K562 (cell line): Measurements from ENCODE around the gene DDX43. TPM values are rescaled to one million over a fixed set of nuclear protein-coding genes. Genes with fewer than 3 reads are reported as not detected.
"Not testable (repeated sequence)": the region's sequence is repeated elsewhere in the genome, so short reads cannot be mapped to it uniquely, and the experiment has no call there.

ENCODE experiments used
- ATAC-seq: fragments of 200-7000 bp; cut with Tn5 transposase; 3 replicates; pipeline ENCODE4 v1.9.1; 2020; ENCODE audit warnings: moderate library complexity
- BruUV-seq: library from RNA; stranded (reverse); fragments of 400-500 nt; replicated peaks from 2 replicates; lab custom pipeline; 2021; lab: Mats Ljungman, UMichigan
- CTCF ChIA-PET: fragments of 300-600 bp; formaldehyde crosslinking; extraction: SDS; loops from one replicate; lab custom pipeline; 2021; ENCODE audit warnings: low intra/inter-chr PET ratio; lab: Yijun Ruan, JAX
- POLR2A ChIA-PET: fragments of 300-600, 350-650 bp; sonication (Branson Sonifier 250); formaldehyde crosslinking; extraction: SDS; loops from one replicate; lab custom pipeline; 2021; ENCODE audit warnings: antibody characterized with exemption, inconsistent platforms; lab: Yijun Ruan, JAX
- DNase-seq, 4 experiments: peaks; one replicate each; pipeline versions ENCODE4 v3.0.0 to v3.0.0-alpha.2; 2011 to 2018; ENCODE audit warnings: low spot score in 3 of 4, mixed read lengths in 3 of 4; ENCODE audit errors: extremely low read depth in 1 of 4
- FAIRE-seq: peaks from 2 replicates; lab custom pipeline; 2011; peaks lifted over from hg19 to GRCh38; lab: Jason Lieb, UNC
- H2AFZ ChIP-seq: 2 replicates; pipeline ENCODE4 v1.6.0; 2011; ENCODE audit warnings: low read depth, low read length, control low read depth, inconsistent platforms
- H3K27ac ChIP-seq: fragments of 200-600 bp; 3 replicates; pipeline ENCODE4 v1.8.0; 2011; ENCODE audit warnings: low read depth, mild to moderate bottlenecking, control low read depth, inconsistent platforms, low read length, moderate library complexity, mixed read lengths; ENCODE audit errors: extremely low read depth
- H3K27me3 ChIP-seq, 2 experiments: fragments of 300-600 bp in 1 of 2; 2 replicates in 1 of 2; 3 replicates in 1 of 2; pipeline versions ENCODE4 v1.6.0 to v1.8.0; 2011; ENCODE audit warnings: inconsistent platforms in 2 of 2, low read length in 2 of 2, mild to moderate bottlenecking in 1 of 2, mixed read lengths in 1 of 2, moderate library complexity in 1 of 2; ENCODE audit not compliant: control insufficient read depth in 2 of 2, insufficient read depth in 2 of 2
- H3K36me3 ChIP-seq: fragments of 300-600 bp; 3 replicates; pipeline ENCODE4 v1.8.0; 2011; ENCODE audit warnings: mild to moderate bottlenecking, low read length, inconsistent platforms; ENCODE audit not compliant: control insufficient read depth, insufficient read depth
- H3K4me1 ChIP-seq, 2 experiments: fragments of 200-600 bp in 1 of 2; replicated peaks in 1 of 2; 2 replicates in 1 of 2; 3 replicates in 1 of 2; pipeline versions ENCODE4 v1.5.1 to v1.8.0; 2011; ENCODE audit warnings: inconsistent platforms in 2 of 2, low read length in 2 of 2, mild to moderate bottlenecking in 1 of 2, mixed read lengths in 1 of 2, moderate library complexity in 1 of 2; ENCODE audit not compliant: control insufficient read depth in 2 of 2, insufficient read depth in 2 of 2
- H3K4me2 ChIP-seq: 2 replicates; pipeline ENCODE4 v1.6.1; 2011; ENCODE audit warnings: low read length, control low read depth, inconsistent platforms, mixed read lengths; ENCODE audit not compliant: insufficient read depth
- H3K4me3 ChIP-seq: fragments of 200-600 bp; sonication (generic), shearing (Covaris generic); 2 replicates; pipeline ENCODE4 v1.5.1; 2016; ENCODE audit warnings: control low read depth, inconsistent platforms
- H3K79me2 ChIP-seq: fragments of 200-600 bp; 3 replicates; pipeline ENCODE4 v1.8.0; 2011; ENCODE audit warnings: low read length, inconsistent platforms; ENCODE audit not compliant: control insufficient read depth, insufficient read depth
- H3K9ac ChIP-seq, 2 experiments: 2 replicates each; pipeline versions ENCODE4 v1.6.0 to v1.6.1; 2011; ENCODE audit warnings: low read depth in 2 of 2, low read length in 2 of 2, control low read depth in 1 of 2, inconsistent platforms in 1 of 2, mild to moderate bottlenecking in 1 of 2, mixed read lengths in 1 of 2; ENCODE audit not compliant: insufficient read depth in 1 of 2
- H3K9me1 ChIP-seq: one replicate; pipeline ENCODE4 v1.6.0; 2011; ENCODE audit warnings: inconsistent platforms, mild to moderate bottlenecking, low read length, moderate library complexity; ENCODE audit not compliant: control insufficient read depth, insufficient read depth
- H3K9me3 ChIP-seq: replicated peaks from 2 replicates; pipeline ENCODE4 v1.5.1; 2011; ENCODE audit warnings: low read depth, low read length, inconsistent platforms; ENCODE audit not compliant: control insufficient read depth, insufficient read depth
- H4K20me1 ChIP-seq: replicated peaks from 2 replicates; pipeline ENCODE4 v1.6.1; 2011; ENCODE audit warnings: low read length, inconsistent platforms, mixed read lengths; ENCODE audit not compliant: control insufficient read depth, insufficient read depth
- BRCA1 ChIP-seq, 2 experiments: fragments of 450-650 bp in 1 of 2; sonication (generic) in 1 of 2; formaldehyde crosslinking in 1 of 2; IDR thresholded peaks; 2 replicates each; pipeline versions ENCODE4 v1.5.0 to v1.6.1; 2017 to 2020; ENCODE audit warnings: mild to moderate bottlenecking in 1 of 2, missing genetic modification reagents in 1 of 2
- CEBPB ChIP-seq: fragments of 450-650 bp; IDR thresholded peaks from 2 replicates; pipeline ENCODE4 v1.6.1; 2016; ENCODE audit warnings: missing genetic modification characterization, missing compliant biosample characterization
- HNRNPL ChIP-seq: fragments of 200-400 bp; formaldehyde crosslinking; IDR thresholded peaks from 2 replicates; pipeline ENCODE4 v1.6.1; 2017; ENCODE audit warnings: low read depth, mild to moderate bottlenecking, low read length
- MTA2 ChIP-seq: fragments of 450-650 bp; IDR thresholded peaks from 2 replicates; pipeline ENCODE4 v1.6.1; 2016; ENCODE audit warnings: low read depth
- NFIC ChIP-seq: fragments of 450-650 bp; IDR thresholded peaks from 2 replicates; pipeline ENCODE4 v1.6.1; 2017; ENCODE audit warnings: mild to moderate bottlenecking, inconsistent platforms
- NFIX ChIP-seq: fragments of 250-450 bp; sonication (Bioruptor Pico); IDR thresholded peaks from 2 replicates; pipeline ENCODE4 v1.4.0; 2020; ENCODE audit warnings: low read depth, mild to moderate bottlenecking, moderate library complexity
- SMAD1 ChIP-seq: fragments of 150-350 bp; IDR thresholded peaks from 2 replicates; pipeline ENCODE4 v1.6.1; 2014; ENCODE audit warnings: low read length, low read depth; ENCODE audit not compliant: partially characterized antibody
- TRIM28 ChIP-seq: fragments of 450-650 bp; IDR thresholded peaks from 2 replicates; pipeline ENCODE4 v1.6.1; 2017
- ZBTB8A ChIP-seq: fragments of 450-650 bp; IDR thresholded peaks from 2 replicates; pipeline ENCODE4 v1.6.1; 2018; ENCODE audit warnings: mild to moderate bottlenecking, moderate library complexity; ENCODE audit not compliant: partially characterized antibody
- ZFP36 ChIP-seq: fragments of 150-350 bp; IDR thresholded peaks from 2 replicates; pipeline ENCODE4 v1.6.1; 2018; ENCODE audit warnings: low read length, low read depth; ENCODE audit not compliant: partially characterized antibody
- ZNF347 ChIP-seq: fragments of 450-650 bp; formaldehyde crosslinking; IDR thresholded peaks from 2 replicates; pipeline ENCODE4 v1.4.0; 2020; ENCODE audit warnings: low read depth, mild to moderate bottlenecking, moderate library complexity
- WGBS: fragments of 100-300 bp; shearing (Covaris generic); methylation state at CpG from one replicate; pipeline ENCODE4 v1.1.6; 2016; ENCODE audit warnings: low coverage, mixed read lengths; ENCODE audit not compliant: insufficient coverage; ENCODE audit errors: missing lambda C conversion rate; 5-methylcytosine and 5-hydroxymethylcytosine counted together
- in situ Hi-C: fragments of 300-500 bp; cut with MboI; formaldehyde crosslinking; loops from 4 replicates; pipeline ENCODE4 v1.15.0; 2018; ENCODE audit warnings: inconsistent platforms, mixed read lengths
- intact Hi-C: fragments of 100-400 bp; cut with micrococcal nuclease; formaldehyde crosslinking; loops from 2 replicates; pipeline ENCODE4 v1.14.2; 2022
- polyA plus RNA-seq, 8 experiments: library from polyadenylated mRNA; depleted of rRNA in 4 of 8; stranded (reverse) in 5 of 8; unstranded in 3 of 8; fragments of >200 nt; fragmentation: Nextera tagmentation in 2 of 8; fragmentation: Illumina TruSeq in 1 of 8; extraction: Ambion mirVana in 2 of 8; extraction: Trizol in 1 of 8; gene quantifications; 2 replicates each; pipeline versions ENCODE4 v1.2.1 to v1.2.3, GENCODE V29; 2011 to 2014; ENCODE audit warnings: inconsistent platforms in 1 of 8, missing spikeins in 1 of 8
- total RNA-seq, 7 experiments: library from RNA; depleted of rRNA in 6 of 7; stranded (reverse); fragments of >200 nt in 6 of 7; fragmentation: Illumina TruSeq in 2 of 7; extraction: Trizol in 2 of 7; gene quantifications; 2 replicates each; pipeline versions ENCODE4 v1.2.1 to v1.2.3, GENCODE V29; 2011 to 2021; ENCODE audit warnings: low replicate concordance in 1 of 7
- TF ChIP-seq, protein P1 (sequence below): fragments of 250-450 bp; sonication (Bioruptor Pico); IDR thresholded peaks from 2 replicates; pipeline ENCODE4 v1.5.0; 2021
- TF ChIP-seq, protein P2 (sequence below): fragments of 250-450 bp; sonication (Bioruptor Pico); IDR thresholded peaks from 2 replicates; pipeline ENCODE4 v1.6.1; 2021; ENCODE audit warnings: mild to moderate bottlenecking

Gene DDX43
- total and polyA plus RNA-seq, 9 of the 15 experiments (the other 6 are each of a cell fraction or from before 2014, with no cell fraction given) = 0.07 to 0.88 (median 0.25) TPM

DNA sequence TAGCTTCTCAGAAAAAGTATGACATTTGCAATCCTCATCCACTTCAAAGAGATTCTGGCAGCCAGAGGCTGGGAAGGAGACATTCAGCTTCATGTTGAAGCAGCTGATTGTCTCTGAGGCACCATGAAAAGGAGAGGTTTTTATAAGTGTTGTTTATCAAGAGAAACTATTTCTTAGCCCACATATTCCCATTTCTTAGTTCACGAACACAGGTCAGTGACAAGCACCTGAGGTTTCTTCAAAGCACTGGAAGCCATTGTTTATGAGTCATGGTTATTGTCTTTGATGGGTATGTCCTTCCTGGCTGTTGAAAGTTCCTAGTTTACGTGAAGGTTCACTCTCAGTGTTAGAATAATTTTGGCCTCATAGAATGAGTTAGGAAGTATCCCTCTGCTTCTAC is 3.0 kb upstream of the DDX43 start (continued):
- TF ChIP-seq ZNF347 (CRISPR knock-in tag) (no peak), TRIM28 (no peak), ZBTB8A (no peak), BRCA1 (IDR thresholded peaks at IDR 0.05) (no peak), BRCA1 (CRISPR knock-in tag; IDR thresholded peaks at IDR 0.05) (no peak), MTA2 (no peak), HNRNPL (no peak), ZFP36 (no peak)
- TF ChIP-seq, protein P1, sequence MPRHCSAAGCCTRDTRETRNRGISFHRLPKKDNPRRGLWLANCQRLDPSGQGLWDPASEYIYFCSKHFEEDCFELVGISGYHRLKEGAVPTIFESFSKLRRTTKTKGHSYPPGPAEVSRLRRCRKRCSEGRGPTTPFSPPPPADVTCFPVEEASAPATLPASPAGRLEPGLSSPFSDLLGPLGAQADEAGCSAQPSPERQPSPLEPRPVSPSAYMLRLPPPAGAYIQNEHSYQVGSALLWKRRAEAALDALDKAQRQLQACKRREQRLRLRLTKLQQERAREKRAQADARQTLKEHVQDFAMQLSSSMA (CRISPR knock-in tag) = no peak
- TF ChIP-seq, protein P2, sequence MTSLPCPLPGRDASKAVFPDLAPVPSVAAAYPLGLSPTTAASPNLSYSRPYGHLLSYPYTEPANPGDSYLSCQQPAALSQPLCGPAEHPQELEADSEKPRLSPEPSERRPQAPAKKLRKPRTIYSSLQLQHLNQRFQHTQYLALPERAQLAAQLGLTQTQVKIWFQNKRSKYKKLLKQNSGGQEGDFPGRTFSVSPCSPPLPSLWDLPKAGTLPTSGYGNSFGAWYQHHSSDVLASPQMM = no peak

DNA sequence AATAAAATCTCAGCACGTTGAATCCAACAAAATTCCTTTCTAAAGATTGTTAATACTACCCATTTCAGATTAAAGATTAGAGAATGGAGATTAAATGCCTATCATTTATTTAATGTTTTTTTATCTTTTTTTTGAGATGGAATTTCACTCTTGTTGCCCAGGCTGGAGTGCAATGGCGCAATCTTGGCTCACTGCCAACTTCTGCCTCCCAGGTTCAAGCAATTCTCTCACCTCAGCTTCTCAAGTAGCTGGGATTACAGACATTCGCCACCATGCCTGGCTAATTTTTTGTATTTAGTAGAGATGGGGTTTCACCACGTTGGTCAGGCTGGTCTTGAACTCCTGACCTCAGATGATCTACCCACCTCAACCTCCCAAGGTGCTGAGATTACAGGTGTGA is 2.4 kb upstream of the DDX43 start:
- peaks cover 7 to 11% of the 10 kb centered on the region in 2 experiments for H3K4me1 ChIP-seq
- H3K9ac ChIP-seq, H3K27me3 ChIP-seq, BruUV-seq, intact Hi-C loops, H3K79me2 ChIP-seq, H3K9me1 ChIP-seq, H3K9me3 ChIP-seq, H2AFZ ChIP-seq, DNase-seq: not testable (repeated sequence)
- 54% methylated on average over 4 of the region's 4 CpGs for WGBS
- TF ChIP-seq SMAD1 (peak; percentile 43), NFIX (CRISPR knock-in tag) (peak; percentile 97), CEBPB (tag) (peak; percentile 74), NFIC (peak; percentile 99)
- TF ChIP-seq, all 486 proteins: peak for 4; not testable (repeated sequence) for 482
- H3K36me3 ChIP-seq, H3K27ac ChIP-seq, ATAC-seq, POLR2A ChIA-PET, H3K4me3 ChIP-seq, H3K4me2 ChIP-seq, in situ Hi-C loops, H4K20me1 ChIP-seq, FAIRE-seq, CTCF ChIA-PET: not testable (repeated sequence)
